Head of caudate nucleus (tissue), 42 donors: ENCODE results near the gene BTG1.
A peak's percentile ranks its signal among the peaks of the same experiment; 100 is the strongest.
"Not testable (repeated sequence)": the region's sequence is repeated elsewhere in the genome, so short reads cannot be mapped to it uniquely, and the experiment has no call there.

Experiments used
- DNase-seq, 42 donors: peaks; one replicate each; pipeline versions ENCODE4 v3.0.0 to v3.0.0-alpha.2; 2020 to 2021; ENCODE audit warnings: mixed read lengths in 7 of 42
- intact Hi-C: fragments of 100-400 bp; cut with DNase I; formaldehyde crosslinking; loops from one replicate; pipeline ENCODE4 v1.15.0; 2022

BTG1 gene

DNA sequence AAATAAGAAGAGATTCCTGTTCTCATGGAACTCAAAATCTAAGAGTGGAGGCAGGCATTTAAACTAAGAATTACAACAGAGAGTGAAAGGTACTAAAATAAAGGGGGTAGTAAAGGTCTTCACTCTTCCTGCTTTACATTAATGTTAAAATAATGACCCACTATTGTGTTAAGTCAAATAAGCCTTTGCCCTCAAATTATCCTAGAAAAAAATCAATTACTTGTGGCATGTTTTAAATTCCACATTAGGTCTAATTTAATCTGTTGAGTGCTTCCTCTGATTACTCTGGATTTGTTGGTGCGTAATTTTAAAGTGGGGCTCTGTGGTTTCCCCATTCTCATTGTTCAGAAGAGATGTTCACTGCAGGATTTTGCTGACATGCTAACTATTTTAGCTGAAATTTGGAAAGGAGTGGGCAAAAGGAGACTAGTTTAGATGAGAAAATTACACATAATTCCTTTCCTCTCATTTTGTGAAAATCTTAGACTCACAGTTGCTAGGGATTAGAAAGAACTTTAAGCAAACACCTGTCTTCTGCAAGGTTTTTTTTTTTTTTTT is 35.5 kb downstream of the BTG1 start:
- no peak for DNase-seq

DNA sequence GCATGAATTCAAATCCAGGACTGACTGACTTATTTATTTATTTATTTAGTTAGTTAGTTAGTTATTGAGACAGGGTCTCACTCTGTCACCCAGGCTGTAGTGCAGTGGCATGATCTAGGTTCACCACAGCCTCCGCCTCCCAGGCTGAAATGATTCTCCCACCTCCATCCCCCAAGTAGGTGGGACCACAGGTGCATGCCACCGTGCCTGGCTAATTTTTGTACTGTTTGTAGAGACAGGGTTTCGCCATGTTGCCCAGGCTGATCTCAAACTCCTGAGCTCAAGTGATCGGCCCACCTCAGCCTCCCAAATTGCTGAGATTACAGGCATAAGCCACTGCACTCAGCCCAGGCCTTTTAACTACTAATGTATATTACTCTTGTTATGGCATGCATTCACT is 36.0 kb downstream of the BTG1 start:
- intact Hi-C loops = no loop called here
- no peak for DNase-seq

More for the DNA sequence above, 35.5 kb downstream of the BTG1 start:
- intact Hi-C loops = no loop called here

DNA sequence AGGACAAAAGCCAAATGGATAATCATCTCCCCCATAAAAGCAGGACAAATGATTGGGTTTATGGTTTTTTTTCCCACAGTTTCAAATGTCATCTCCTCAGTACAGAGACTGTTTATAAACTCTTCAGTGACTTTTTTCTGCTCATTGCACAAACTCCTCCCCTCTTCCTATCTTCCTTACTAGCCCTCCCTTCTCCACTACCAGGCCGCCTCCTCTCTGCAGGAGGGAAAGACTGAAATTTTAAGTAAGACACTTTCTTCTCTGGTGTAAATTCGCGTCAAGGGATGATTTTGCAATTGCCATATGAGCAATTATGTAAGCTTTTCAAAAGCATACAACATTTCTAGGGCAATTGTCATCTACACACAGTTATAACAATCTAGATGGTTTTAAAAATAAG is 37.0 kb downstream of the BTG1 start:
- intact Hi-C loops = no loop called here
- peak in 29 of 42 donors; percentile 14 to 80 (median 49) for DNase-seq

DNA sequence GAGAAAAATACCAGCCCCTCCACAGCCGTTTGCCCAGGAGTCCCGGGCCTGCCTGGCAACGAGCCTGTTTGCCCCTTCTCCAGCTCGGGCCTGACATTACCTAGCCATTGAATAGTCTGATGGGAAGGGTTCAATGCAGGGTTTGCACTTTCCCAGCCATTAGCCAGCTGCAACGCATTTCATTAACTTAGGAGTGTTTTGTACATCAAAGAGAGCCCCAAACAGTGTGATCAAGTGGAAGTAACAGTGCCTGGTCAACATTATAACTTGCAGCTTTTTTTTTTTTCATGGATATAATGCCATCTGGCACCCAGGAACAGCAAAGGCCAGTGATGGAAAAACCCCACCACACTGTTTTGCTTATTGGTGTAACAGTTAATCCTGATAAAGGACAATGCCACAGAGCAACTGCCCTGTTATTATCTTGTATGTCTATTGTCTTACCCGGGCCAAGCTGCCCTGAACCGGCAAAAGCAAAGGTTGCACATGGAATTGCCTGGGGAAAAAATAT is 38.0 kb downstream of the BTG1 start:
- DNase-seq = peak in 6 of 42 donors; percentile 4 to 32 (median 16)
- intact Hi-C loops = no loop called here

DNA sequence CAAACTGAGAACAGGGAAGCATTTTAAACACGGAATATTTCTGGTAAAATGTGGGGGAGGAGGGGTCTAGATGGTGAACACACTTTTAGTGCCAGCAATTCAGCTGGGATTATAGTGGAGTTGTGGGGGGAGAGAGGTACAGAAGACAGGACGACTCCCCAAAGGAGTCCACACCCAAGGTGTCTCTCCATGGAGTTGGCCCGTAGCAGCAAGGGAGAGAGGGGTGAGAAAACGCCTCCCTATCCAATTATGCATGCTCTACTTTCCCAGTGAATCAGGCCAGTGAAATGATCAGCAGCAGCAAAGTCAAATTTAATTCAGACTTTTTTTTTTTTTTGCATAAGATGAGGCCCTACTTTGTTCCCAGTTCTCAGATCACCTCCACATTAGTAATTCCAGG is 38.6 kb downstream of the BTG1 start:
- no peak for DNase-seq
- intact Hi-C loops = no loop called here

DNA sequence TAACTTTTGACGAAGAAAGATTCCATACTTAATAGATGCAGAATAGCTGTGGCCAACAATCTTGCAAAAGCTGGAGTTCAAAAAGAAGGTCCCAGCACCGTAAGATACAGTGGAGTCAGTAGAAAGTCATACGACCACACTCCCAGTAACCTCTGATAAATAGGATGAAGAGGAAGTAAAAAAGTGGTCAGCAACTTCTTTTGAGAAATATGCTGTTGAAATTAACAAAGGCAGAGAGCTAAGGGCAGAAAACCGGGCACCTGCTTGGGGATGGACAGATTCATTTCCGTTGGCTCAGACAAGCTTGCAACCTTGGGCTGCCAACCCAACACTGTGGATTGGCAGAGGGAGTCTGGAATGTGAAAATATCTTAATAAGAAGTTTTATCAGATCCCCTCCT is 40.0 kb downstream of the BTG1 start:
- DNase-seq = no peak
- intact Hi-C loops = no loop called here

DNA sequence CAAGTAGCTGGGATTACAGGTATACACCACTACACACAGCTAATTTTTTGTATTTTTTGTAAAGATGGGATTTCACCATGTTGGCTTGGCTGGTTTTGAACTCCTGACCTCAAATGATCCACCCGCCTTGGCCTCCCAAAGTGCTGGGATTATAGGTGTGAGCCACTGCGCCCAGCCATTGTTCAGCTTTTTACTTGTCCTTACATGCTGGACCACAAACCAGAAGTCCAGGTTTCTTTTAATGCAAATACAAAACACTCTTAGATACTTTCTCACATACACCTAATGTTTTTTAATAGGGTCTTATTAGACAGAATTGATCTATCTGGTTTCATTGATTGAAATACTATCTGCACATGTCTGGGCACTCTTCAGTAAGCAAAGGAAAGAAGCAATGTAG is 40.5 kb downstream of the BTG1 start:
- intact Hi-C loops = no loop called here
- no peak for DNase-seq

DNA sequence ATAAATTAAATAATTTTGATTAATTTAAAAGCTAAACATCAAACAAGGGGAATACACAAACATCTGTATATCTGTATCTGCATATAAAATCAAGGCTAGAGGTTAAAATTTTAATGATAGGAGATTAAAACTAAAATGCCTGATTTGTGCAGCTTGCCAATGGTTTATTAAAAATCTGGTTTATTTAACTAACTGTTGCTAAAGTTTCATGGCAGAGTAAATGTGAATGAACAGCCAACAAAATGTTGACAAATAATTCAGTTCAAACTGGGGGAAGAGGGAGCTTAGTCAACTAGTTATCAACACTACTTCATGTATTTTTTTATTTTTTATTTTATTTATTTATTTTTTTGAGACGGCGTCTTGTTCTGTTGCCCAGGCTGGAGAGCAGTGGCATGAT is 43.0 kb downstream of the BTG1 start:
- DNase-seq = no peak
- intact Hi-C loops = no loop called here

DNA sequence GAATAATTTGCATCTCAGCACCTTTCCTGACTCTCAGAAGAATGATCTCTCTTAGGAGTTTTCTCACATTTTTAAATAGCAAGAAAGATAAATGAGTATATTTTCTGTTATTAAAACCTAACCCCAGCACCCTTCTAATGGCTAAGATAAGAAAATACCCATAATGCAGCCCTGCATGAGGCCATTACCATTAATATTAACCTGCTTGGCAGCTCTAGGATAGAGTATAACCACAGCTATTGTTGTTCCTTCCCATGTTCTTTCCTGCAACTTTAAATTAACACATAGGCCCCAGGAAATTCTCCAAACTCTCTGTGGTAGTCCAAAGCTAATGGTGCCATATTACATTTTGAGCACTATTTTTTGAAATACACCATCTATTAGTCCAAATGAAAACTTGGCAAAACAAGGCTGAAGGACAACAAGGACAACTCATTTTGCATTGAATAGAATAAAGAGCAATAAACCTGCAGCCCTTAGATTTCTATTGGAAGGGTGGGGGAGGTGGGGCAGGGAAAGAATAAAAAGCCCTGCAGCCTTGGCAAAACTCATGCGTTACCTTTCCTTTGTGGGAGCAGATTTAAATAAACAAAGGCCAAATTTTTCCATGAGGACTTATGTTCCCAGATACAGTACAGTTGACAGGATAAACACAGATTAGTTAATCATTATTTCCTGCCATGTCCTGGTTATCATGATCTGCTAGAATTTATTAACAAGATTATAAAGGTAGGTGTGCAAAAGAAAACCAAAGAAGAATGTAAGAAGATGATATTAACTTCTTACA is 46.9 kb downstream of the BTG1 start:
- DNase-seq = no peak
- intact Hi-C loops = no loop called here

DNA sequence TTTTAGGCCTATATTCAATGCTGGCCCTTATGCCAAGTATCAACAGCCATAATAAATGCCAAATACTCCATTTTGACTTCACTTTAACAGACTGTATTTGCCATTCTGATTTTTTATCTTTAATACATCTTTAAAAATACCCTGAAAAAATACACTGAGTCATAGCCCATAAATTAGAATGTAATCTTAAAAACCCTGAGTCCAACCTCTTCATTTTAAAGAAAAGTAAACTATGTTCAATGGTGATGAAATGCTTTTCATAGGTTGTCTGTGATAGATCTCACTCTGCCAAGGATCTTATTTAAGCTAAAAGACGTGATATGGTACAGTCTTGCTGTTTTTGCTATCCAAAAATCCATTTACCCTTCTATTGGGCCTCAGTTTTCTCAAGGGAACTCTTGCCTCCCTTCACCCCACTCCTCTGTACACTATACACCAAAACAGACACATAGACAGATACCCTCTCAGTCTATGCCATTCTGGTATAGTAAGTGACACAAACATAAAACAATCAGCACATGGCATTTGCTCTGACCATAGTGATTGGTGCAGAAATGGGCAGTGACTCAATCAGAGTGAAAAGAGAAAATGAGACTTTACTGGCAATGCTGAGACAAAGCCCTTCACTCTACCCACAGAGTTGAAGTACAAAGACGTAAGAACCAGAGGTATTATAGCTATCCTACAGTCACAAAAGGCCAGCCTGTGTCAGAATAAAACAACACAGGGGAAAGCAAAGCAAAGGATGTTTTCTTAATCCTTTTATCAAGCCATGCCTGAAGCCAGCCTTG is 49.1 kb downstream of the BTG1 start:
- no peak for DNase-seq
- intact Hi-C loops = no loop called here

DNA sequence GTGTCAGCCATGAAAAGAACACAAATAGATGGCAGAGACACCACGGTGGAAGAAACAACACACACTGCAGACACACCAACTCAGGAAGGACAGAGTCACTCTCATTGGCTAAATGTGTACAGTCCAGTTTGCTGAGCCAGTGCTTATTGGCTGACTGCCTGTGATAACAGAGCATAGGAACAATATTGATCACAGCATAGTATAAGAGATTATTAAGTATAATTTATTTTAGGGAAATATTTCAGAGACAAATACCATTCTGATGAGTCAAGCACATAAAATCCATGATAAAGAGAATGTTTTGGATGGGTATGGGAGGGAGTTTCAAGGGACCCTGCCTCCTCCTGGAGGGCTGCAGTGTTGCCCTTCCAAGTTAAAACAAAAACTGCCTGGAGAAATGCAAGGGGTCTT is 50.9 kb downstream of the BTG1 start:
- intact Hi-C loops = no loop called here

DNA sequence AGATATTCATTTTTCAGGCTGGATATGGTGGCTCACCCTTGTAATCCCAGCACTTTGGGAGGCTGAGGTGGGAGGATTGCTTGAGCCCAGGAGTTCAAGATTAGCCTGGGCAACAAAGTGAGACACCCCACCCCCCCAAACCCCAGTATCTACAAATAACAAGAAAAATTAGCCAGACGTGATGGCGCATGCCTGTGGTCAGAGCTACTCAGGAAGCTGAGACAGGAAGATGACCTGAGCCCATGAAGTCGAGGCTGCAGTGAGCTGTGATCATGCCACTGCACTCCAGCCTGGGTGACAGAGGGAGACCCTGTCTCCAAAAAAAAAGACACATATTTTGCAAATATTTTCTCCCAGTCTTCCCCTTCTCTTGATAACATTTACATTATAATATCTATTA is 51.3 kb downstream of the BTG1 start:
- DNase-seq, intact Hi-C loops: not testable (repeated sequence)

More for the DNA sequence above, 50.9 kb downstream of the BTG1 start:
- no peak for DNase-seq
